HepG2 (cell line): ENCODE results near the gene SOBP. TPM values are rescaled to one million over a fixed set of nuclear protein-coding genes. Genes with fewer than 3 reads are reported as not detected.

Experiments
- ARNT ChIP-seq: fragments of 450-650 bp; IDR thresholded peaks from 2 replicates; pipeline ENCODE4 v1.6.1; 2017
- KDM2A ChIP-seq: sonication (generic); formaldehyde crosslinking; IDR thresholded peaks from 2 replicates; pipeline ENCODE4 v1.4.0; 2020; ENCODE audit warnings: low read depth, missing genetic modification reagents, borderline replicate concordance
- NFE2 ChIP-seq: sonication (generic); formaldehyde crosslinking; IDR thresholded peaks from 2 replicates; pipeline ENCODE4 v1.4.0; 2020; ENCODE audit warnings: missing genetic modification reagents
- SRSF1 ChIP-seq: fragments of 200-400 bp; formaldehyde crosslinking; optimal IDR thresholded peaks from 2 replicates; pipeline ENCODE3; 2017; ENCODE audit warnings: mild to moderate bottlenecking, low read depth, low read length, moderate library complexity
- STAT6 ChIP-seq: sonication (generic); formaldehyde crosslinking; IDR thresholded peaks from 2 replicates; pipeline ENCODE4 v1.4.0; 2020; ENCODE audit warnings: missing genetic modification reagents, mild to moderate bottlenecking, borderline replicate concordance
- ZFY ChIP-seq: sonication (generic); formaldehyde crosslinking; IDR thresholded peaks from 2 replicates; pipeline ENCODE4 v1.4.0; 2020; ENCODE audit warnings: missing genetic modification reagents
- ZNF558 ChIP-seq: sonication (generic); formaldehyde crosslinking; IDR thresholded peaks from 2 replicates; pipeline ENCODE4 v1.9.0; 2022; ENCODE audit warnings: mild to moderate bottlenecking, missing genetic modification reagents, borderline replicate concordance
- ZNF740 ChIP-seq: sonication (generic); formaldehyde crosslinking; IDR thresholded peaks from 2 replicates; pipeline ENCODE4 v1.4.0; 2020; ENCODE audit warnings: missing genetic modification reagents
- ZSCAN31 ChIP-seq: sonication (generic); formaldehyde crosslinking; IDR thresholded peaks from 2 replicates; pipeline ENCODE4 v1.5.0; 2020; ENCODE audit warnings: low read depth, mild to moderate bottlenecking, missing genetic modification reagents
- polyA plus RNA-seq, 8 experiments: library from polyadenylated mRNA; depleted of rRNA in 3 of 8; stranded (reverse) in 7 of 8; unstranded in 1 of 8; fragments of >200 nt; fragmentation: Illumina TruSeq in 4 of 8; extraction: Trizol in 4 of 8; gene quantifications; 2 replicates each; pipeline versions ENCODE4 v1.2.1 to v1.2.3, GENCODE V29; 2011 to 2016; ENCODE audit warnings: low read depth in 4 of 8, missing spikeins in 1 of 8, mixed read lengths in 1 of 8; ENCODE audit not compliant: insufficient read depth in 1 of 8
- total RNA-seq, 5 experiments: library from RNA; depleted of rRNA; stranded (reverse); fragments of >200 nt; fragmentation: Illumina TruSeq; extraction: Trizol; gene quantifications; 2 replicates each; pipeline ENCODE4 v1.2.3, GENCODE V29; 2016; ENCODE audit warnings: low read depth in 1 of 5
- TF ChIP-seq, protein P1 (sequence below): sonication (generic); formaldehyde crosslinking; IDR thresholded peaks from 2 replicates; pipeline ENCODE4 v1.8.0; 2022; ENCODE audit warnings: missing genetic modification reagents, mild to moderate bottlenecking, moderate library complexity, borderline replicate concordance
- TF ChIP-seq, protein P2 (sequence below): sonication (generic); formaldehyde crosslinking; IDR thresholded peaks from 2 replicates; pipeline ENCODE4 v1.5.0; 2020; ENCODE audit warnings: missing genetic modification reagents
- TF ChIP-seq, protein P3 (sequence below), 2 experiments: fragments of 450-650 bp in 1 of 2; sonication (generic) in 1 of 2; formaldehyde crosslinking in 1 of 2; IDR thresholded peaks; 2 replicates each; pipeline versions ENCODE4 v1.6.1 to v1.8.0; 2016 to 2022; ENCODE audit warnings: antibody characterized with exemption in 1 of 2, mild to moderate bottlenecking in 1 of 2, missing genetic modification reagents in 1 of 2

Gene SOBP
- total and polyA plus RNA-seq, 2 of the 13 experiments (the other 11 are each of a cell fraction or from before 2014, with no cell fraction given), result 1.5 to 6.9 TPM

- TF ChIP-seq SRSF1 (no peak), ZNF558 (CRISPR knock-in tag) (0 out of 2 replicates have a peak, but pooled peaks have one; percentile 43), ZSCAN31 (peak; percentile 59; the same call in 1 of the 2 replicates), ZFY (CRISPR knock-in tag) (peak; percentile 49; the same call in 1 of the 2 replicates), ARNT (no peak), NFE2 (CRISPR knock-in tag) (no peak), KDM2A (CRISPR knock-in tag) (peak; percentile 73; the same call in 1 of the 2 replicates), ZNF740 (CRISPR knock-in tag) (no peak), STAT6 (CRISPR knock-in tag) (no peak)
- TF ChIP-seq, protein P1, sequence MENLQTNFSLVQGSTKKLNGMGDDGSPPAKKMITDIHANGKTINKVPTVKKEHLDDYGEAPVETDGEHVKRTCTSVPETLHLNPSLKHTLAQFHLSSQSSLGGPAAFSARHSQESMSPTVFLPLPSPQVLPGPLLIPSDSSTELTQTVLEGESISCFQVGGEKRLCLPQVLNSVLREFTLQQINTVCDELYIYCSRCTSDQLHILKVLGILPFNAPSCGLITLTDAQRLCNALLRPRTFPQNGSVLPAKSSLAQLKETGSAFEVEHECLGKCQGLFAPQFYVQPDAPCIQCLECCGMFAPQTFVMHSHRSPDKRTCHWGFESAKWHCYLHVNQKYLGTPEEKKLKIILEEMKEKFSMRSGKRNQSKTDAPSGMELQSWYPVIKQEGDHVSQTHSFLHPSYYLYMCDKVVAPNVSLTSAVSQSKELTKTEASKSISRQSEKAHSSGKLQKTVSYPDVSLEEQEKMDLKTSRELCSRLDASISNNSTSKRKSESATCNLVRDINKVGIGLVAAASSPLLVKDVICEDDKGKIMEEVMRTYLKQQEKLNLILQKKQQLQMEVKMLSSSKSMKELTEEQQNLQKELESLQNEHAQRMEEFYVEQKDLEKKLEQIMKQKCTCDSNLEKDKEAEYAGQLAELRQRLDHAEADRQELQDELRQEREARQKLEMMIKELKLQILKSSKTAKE, result peak; percentile 72; the same call in 1 of the 2 replicates
- TF ChIP-seq, protein P2, sequence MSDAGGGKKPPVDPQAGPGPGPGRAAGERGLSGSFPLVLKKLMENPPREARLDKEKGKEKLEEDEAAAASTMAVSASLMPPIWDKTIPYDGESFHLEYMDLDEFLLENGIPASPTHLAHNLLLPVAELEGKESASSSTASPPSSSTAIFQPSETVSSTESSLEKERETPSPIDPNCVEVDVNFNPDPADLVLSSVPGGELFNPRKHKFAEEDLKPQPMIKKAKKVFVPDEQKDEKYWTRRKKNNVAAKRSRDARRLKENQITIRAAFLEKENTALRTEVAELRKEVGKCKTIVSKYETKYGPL (CRISPR knock-in tag), result no peak
- TF ChIP-seq, protein P3, sequence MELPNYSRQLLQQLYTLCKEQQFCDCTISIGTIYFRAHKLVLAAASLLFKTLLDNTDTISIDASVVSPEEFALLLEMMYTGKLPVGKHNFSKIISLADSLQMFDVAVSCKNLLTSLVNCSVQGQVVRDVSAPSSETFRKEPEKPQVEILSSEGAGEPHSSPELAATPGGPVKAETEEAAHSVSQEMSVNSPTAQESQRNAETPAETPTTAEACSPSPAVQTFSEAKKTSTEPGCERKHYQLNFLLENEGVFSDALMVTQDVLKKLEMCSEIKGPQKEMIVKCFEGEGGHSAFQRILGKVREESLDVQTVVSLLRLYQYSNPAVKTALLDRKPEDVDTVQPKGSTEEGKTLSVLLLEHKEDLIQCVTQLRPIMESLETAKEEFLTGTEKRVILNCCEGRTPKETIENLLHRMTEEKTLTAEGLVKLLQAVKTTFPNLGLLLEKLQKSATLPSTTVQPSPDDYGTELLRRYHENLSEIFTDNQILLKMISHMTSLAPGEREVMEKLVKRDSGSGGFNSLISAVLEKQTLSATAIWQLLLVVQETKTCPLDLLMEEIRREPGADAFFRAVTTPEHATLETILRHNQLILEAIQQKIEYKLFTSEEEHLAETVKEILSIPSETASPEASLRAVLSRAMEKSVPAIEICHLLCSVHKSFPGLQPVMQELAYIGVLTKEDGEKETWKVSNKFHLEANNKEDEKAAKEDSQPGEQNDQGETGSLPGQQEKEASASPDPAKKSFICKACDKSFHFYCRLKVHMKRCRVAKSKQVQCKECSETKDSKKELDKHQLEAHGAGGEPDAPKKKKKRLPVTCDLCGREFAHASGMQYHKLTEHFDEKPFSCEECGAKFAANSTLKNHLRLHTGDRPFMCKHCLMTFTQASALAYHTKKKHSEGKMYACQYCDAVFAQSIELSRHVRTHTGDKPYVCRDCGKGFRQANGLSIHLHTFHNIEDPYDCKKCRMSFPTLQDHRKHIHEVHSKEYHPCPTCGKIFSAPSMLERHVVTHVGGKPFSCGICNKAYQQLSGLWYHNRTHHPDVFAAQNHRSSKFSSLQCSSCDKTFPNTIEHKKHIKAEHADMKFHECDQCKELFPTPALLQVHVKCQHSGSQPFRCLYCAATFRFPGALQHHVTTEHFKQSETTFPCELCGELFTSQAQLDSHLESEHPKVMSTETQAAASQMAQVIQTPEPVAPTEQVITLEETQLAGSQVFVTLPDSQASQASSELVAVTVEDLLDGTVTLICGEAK (IDR thresholded peaks at IDR 0.05), result no peak
- TF ChIP-seq, protein P3 (CRISPR knock-in tag; IDR thresholded peaks at IDR 0.05), result no peak
These were observed 3.5 kb downstream of the SOBP start (continued) for GRCh38 chr6:107493158-107494057.
